Heart right ventricle (tissue), 16 donors: ENCODE results near the gene CORO2A. TPM values are rescaled to one million over a fixed set of nuclear protein-coding genes. Genes with fewer than 3 reads are reported as not detected.

ENCODE experiments used
- ATAC-seq, 8 donors: fragments of 200-7000 bp; cut with Tn5 transposase; one replicate each; pipeline ENCODE4 v1.9.1; 2020; ENCODE audit warnings: mild to moderate bottlenecking in 8 of 8, moderate library complexity in 8 of 8, moderate number of reproducible peaks in 1 of 8
- DNase-seq, 2 donors: peaks; one replicate each; pipeline ENCODE4 v3.0.0-alpha.2; 2020
- H3K27ac ChIP-seq, 10 donors: fragments of 200-600 bp; sonication (generic) in 2 of 10; one replicate each; pipeline versions ENCODE4 v1.5.0 to v1.8.0; 2020 to 2022; ENCODE audit warnings: mild to moderate bottlenecking in 3 of 10
- H3K27me3 ChIP-seq, 7 donors: fragments of 200-600 bp; one replicate each; pipeline ENCODE4 v1.8.0; 2021 to 2022; ENCODE audit warnings: mild to moderate bottlenecking in 2 of 7
- H3K36me3 ChIP-seq, 9 donors: fragments of 200-600 bp; sonication (generic) in 1 of 9; one replicate each; pipeline versions ENCODE4 v1.5.0 to v1.8.0; 2020 to 2022; ENCODE audit warnings: mild to moderate bottlenecking in 2 of 9
- H3K4me1 ChIP-seq, 9 donors: fragments of 200-600 bp; sonication (generic) in 1 of 9; one replicate each; pipeline versions ENCODE4 v1.5.0 to v1.8.0; 2020 to 2022; ENCODE audit warnings: mild to moderate bottlenecking in 4 of 9
- H3K4me3 ChIP-seq, 10 donors: fragments of 200-600 bp; sonication (generic) in 2 of 10; one replicate each; pipeline versions ENCODE4 v1.5.0 to v1.8.0; 2020 to 2022; ENCODE audit warnings: mild to moderate bottlenecking in 7 of 10, moderate library complexity in 2 of 10
- H3K9me3 ChIP-seq, 11 donors: fragments of 200-600 bp in 10 of 11; sonication (generic) in 2 of 11; one replicate each; pipeline versions ENCODE4 v1.5.0 to v1.8.0; 2013 to 2022; ENCODE audit warnings: mild to moderate bottlenecking in 2 of 11, control low read depth in 1 of 11, moderate library complexity in 1 of 11
- CTCF ChIP-seq, 9 donors: fragments of 200-600 bp; sonication (generic) in 2 of 9; IDR thresholded peaks; one replicate each; pipeline versions ENCODE4 v1.5.0 to v1.8.0; 2021 to 2022; ENCODE audit warnings: antibody characterized with exemption in 9 of 9, mild to moderate bottlenecking in 5 of 9, moderate library complexity in 1 of 9
- WGBS, 2 donors: extraction: QIAGEN DNeasy Blood & Tissue Kit; methylation state at CpG; one replicate each; pipeline ENCODE4 v1.1.7; 2013; ENCODE audit warnings: inconsistent platforms in 1 of 2; 5-methylcytosine and 5-hydroxymethylcytosine counted together
- intact Hi-C, 10 donors: fragments of 100-400 bp; cut with DNase I; formaldehyde crosslinking; loops; one replicate each; pipeline versions ENCODE4 v1.11.1 to v1.14.2; 2022
- polyA plus RNA-seq, 2 donors: library from polyadenylated mRNA; stranded (reverse); fragments of 200-250 nt; gene quantifications; one replicate each; pipeline ENCODE4 v1.2.3, GENCODE V29; 2013
- total RNA-seq, 10 donors: library from RNA; stranded (reverse); fragmentation: NEBNext Ultra II Directional in 3 of 10; extraction: Animal tissue kit (Norgen Biotek cat#: 25700) in 3 of 10; gene quantifications; one replicate each; pipeline versions ENCODE4 v1.2.1 to v1.2.4, GENCODE V29; 2021 to 2023
- donor health status: Arrhythmogenic right ventricular cardiomyopathy.
- donor health status: ischemic (EF 13 %, LVEDD 7.1; RV severe dilation, severe dysfunction).
- donor health status: healthy with polysubstance abuse.
- donor health status: DM: no; HTN: yes; CAD: no.
- donor health status: DM: no; HTN: no; CAD: no.
- donor health status: ischemic (EF 25% LVEDD 6.9; RV normal size, moderate dysfunction).
- donor health status: ischemic (EF 25% LVEDD 5.7; RV mildly dilated, moderate dysfunction).
- donor health status: healthy.
- donor health status: DM: yes; HTN: yes; CAD: no.
- donor health status: Ischemic cardiomyopathy.
- donor health status: ischemic (EF 35%, LVEDD 5.7; RV mildly dilated, moderate dysfunction).
- donor health status: nonischemic (EF 11% LVEDD 7.7; RV severe dilation, severe dysfunction).
- donor health status: DM: yes; HTN: yes; CAD: no.
- donor health status: PGD.
- donor health status: ischemic (EF 29% LVEDD 5.4; RV normal size, mild dysfunction).
- donor health status: nonischemic (EF 23%, LVEDD 6.1; RV moderate dilation, normal function).

The CORO2A gene
- total and polyA plus RNA-seq, 12 donors = 0.06 to 0.90 (median 0.23) TPM

- intact Hi-C loops = loop anchor here in 1 of 10 donors (10.0 kb wide), 1 partner anchor 59 kb away; no protein-coding TSS in a partner anchor
- Histone ChIP-seq H3K4me1 (peaks cover 0 to 4% (median 0%) of the 10 kb centered on the region in 9 donors), H3K4me3 (no peak overlapping the region), H3K27me3 (peaks cover 0 to 30% (median 7%) of the 10 kb centered on the region in 7 donors), H3K27ac (no peak overlapping the region), H3K9me3 (no peaks in the 10 kb centered on the region), H3K36me3 (peaks cover 0 to 69% (median 0%) of the 10 kb centered on the region in 9 donors)
- ATAC-seq (no peak), DNase-seq (no peak)
- no peak for TF ChIP-seq CTCF (IDR thresholded peaks at IDR 0.05)
- 81 to 83% methylated on average over 7 of the region's 7 CpGs for WGBS, 2 donors
Measured at GRCh38 chr9:98095401-98095800, 97.0 kb downstream of the CORO2A start.

- 92 to 93% methylated on average over 16 of the region's 16 CpGs for WGBS, 2 donors
- TF ChIP-seq CTCF (IDR thresholded peaks at IDR 0.05) = no peak
- Histone ChIP-seq H3K27me3 (peaks cover 0 to 34% (median 7%) of the 10 kb centered on the region in 7 donors), H3K9me3 (no peaks in the 10 kb centered on the region), H3K4me1 (no peaks in the 10 kb centered on the region), H3K27ac (no peak overlapping the region), H3K36me3 (peaks cover 0 to 71% (median 0%) of the 10 kb centered on the region in 9 donors), H3K4me3 (no peak overlapping the region)
- DNase-seq (no peak), ATAC-seq (no peak)
- intact Hi-C loops = loop anchor here in 1 of 10 donors (10.0 kb wide), 1 partner anchor 60 kb away; no protein-coding TSS in a partner anchor
Measured at GRCh38 chr9:98094851-98095250, 97.6 kb downstream of the CORO2A start.

GRCh38 chr9:98094316-98094715 lies 98.1 kb downstream of the CORO2A start:
- no peak for DNase-seq
- 83 to 84% methylated on average over 4 of the region's 4 CpGs for whole genome bisulfite sequencing, 2 donors
- no peak overlapping the region for H3K27ac ChIP-seq
- peaks cover 0 to 70% (median 0%) of the 10 kb centered on the region in 9 donors for H3K36me3 ChIP-seq
- no peak overlapping the region for H3K4me3 ChIP-seq
- ATAC-seq = peak in 1 of 8 donors; percentile 10
- H3K9me3 ChIP-seq = no peaks in the 10 kb centered on the region
- TF ChIP-seq CTCF (IDR thresholded peaks at IDR 0.05) = no peak
- H3K27me3 ChIP-seq = peaks cover 0 to 39% (median 10%) of the 10 kb centered on the region in 7 donors
- no peaks in the 10 kb centered on the region for H3K4me1 ChIP-seq
- intact Hi-C loops = loop anchor here in 1 of 10 donors (10.0 kb wide), 1 partner anchor 60 kb away; no protein-coding TSS in a partner anchor

GRCh38 chr9:98092613-98092931 lies 99.9 kb downstream of the CORO2A start:
- no peak overlapping the region for H3K4me3 ChIP-seq
- intact Hi-C loops = loop anchor here in 1 of 10 donors (10.0 kb wide), 1 partner anchor 62 kb away; no protein-coding TSS in a partner anchor
- no peak for DNase-seq
- WGBS, 2 donors = 80 to 86% methylated on average over 11 of the region's 11 CpGs
- peaks cover 0 to 8% (median 5%) of the 10 kb centered on the region in 9 donors for H3K4me1 ChIP-seq
- H3K36me3 ChIP-seq = peaks cover 0 to 55% (median 0%) of the 10 kb centered on the region in 9 donors
- no peak for TF ChIP-seq CTCF (IDR thresholded peaks at IDR 0.05)
- peaks cover 0 to 55% (median 13%) of the 10 kb centered on the region in 7 donors for H3K27me3 ChIP-seq
- H3K9me3 ChIP-seq = no peaks in the 10 kb centered on the region
- no peak for ATAC-seq
- H3K27ac ChIP-seq = no peak overlapping the region
